HepG2 (cell line): ENCODE results near the gene FBXL20. TPM values are rescaled to one million over a fixed set of nuclear protein-coding genes. Genes with fewer than 3 reads are reported as not detected.
A peak's percentile ranks its signal among the peaks of the same experiment; 100 is the strongest.

Experiments
- ATF2 ChIP-seq: sonication (generic); formaldehyde crosslinking; IDR thresholded peaks from 2 replicates; pipeline ENCODE4 v1.4.0; 2020; ENCODE audit warnings: missing genetic modification reagents
- CCAR2 ChIP-seq: fragments of 200-400 bp; formaldehyde crosslinking; optimal IDR thresholded peaks from 2 replicates; pipeline ENCODE3; 2018; ENCODE audit warnings: low read depth, mild to moderate bottlenecking, low read length, moderate library complexity
- JDP2 ChIP-seq: sonication (generic); formaldehyde crosslinking; IDR thresholded peaks from 2 replicates; pipeline ENCODE4 v1.8.1; 2022; ENCODE audit warnings: missing genetic modification reagents, borderline replicate concordance
- KLF11 ChIP-seq: IDR thresholded peaks from 2 replicates; pipeline ENCODE4 v1.6.1; 2016; ENCODE audit warnings: missing compliant biosample characterization
- NBN ChIP-seq: fragments of 450-650 bp; conservative IDR thresholded peaks from 2 replicates; pipeline ENCODE4 v1.6.1; 2017
- RBM22 ChIP-seq: fragments of 200-400 bp; formaldehyde crosslinking; optimal IDR thresholded peaks from 2 replicates; pipeline ENCODE3; 2017; ENCODE audit warnings: mild to moderate bottlenecking, low read length, moderate library complexity
- SMAD3 ChIP-seq: sonication (generic); formaldehyde crosslinking; IDR thresholded peaks from 2 replicates; pipeline ENCODE4 v1.4.0; 2020; ENCODE audit warnings: missing genetic modification reagents
- SP5 ChIP-seq: IDR thresholded peaks from 2 replicates; pipeline ENCODE4 v1.6.1; 2016; ENCODE audit warnings: low read depth, borderline replicate concordance
- SYNCRIP ChIP-seq: fragments of 200-400 bp; formaldehyde crosslinking; IDR thresholded peaks from 2 replicates; pipeline ENCODE4 v1.6.1; 2018; ENCODE audit warnings: mild to moderate bottlenecking, low read depth, low read length; ENCODE audit not compliant: insufficient read depth
- TARDBP ChIP-seq: sonication (generic); formaldehyde crosslinking; IDR thresholded peaks from 2 replicates; pipeline ENCODE4 v1.8.0; 2022; ENCODE audit warnings: mild to moderate bottlenecking, missing genetic modification reagents
- ZBTB14 ChIP-seq: sonication (generic); formaldehyde crosslinking; IDR thresholded peaks from 2 replicates; pipeline ENCODE4 v1.4.0; 2020; ENCODE audit warnings: missing genetic modification reagents
- ZNF205 ChIP-seq: IDR thresholded peaks from 2 replicates; pipeline ENCODE4 v1.6.1; 2018; ENCODE audit warnings: missing biosample characterization, missing genetic modification reagents
- ZNF460 ChIP-seq: sonication (generic); formaldehyde crosslinking; IDR thresholded peaks from 2 replicates; pipeline ENCODE4 v1.5.1; 2020; ENCODE audit warnings: missing genetic modification reagents, mild to moderate bottlenecking, borderline replicate concordance
- ZNF562 ChIP-seq: sonication (generic); formaldehyde crosslinking; IDR thresholded peaks from 2 replicates; pipeline ENCODE4 v1.8.0; 2022; ENCODE audit warnings: missing genetic modification reagents, borderline replicate concordance
- ZNF570 ChIP-seq: sonication (generic); formaldehyde crosslinking; IDR thresholded peaks from 2 replicates; pipeline ENCODE4 v1.4.0; 2020; ENCODE audit warnings: mild to moderate bottlenecking, missing genetic modification reagents, borderline replicate concordance
- ZUFSP ChIP-seq: sonication (generic); formaldehyde crosslinking; IDR thresholded peaks from 2 replicates; pipeline ENCODE4 v1.9.0; 2021; ENCODE audit warnings: missing genetic modification reagents, mild to moderate bottlenecking, borderline replicate concordance
- polyA plus RNA-seq, 8 experiments: library from polyadenylated mRNA; depleted of rRNA in 3 of 8; stranded (reverse) in 7 of 8; unstranded in 1 of 8; fragments of >200 nt; fragmentation: Illumina TruSeq in 4 of 8; extraction: Trizol in 4 of 8; gene quantifications; 2 replicates each; pipeline versions ENCODE4 v1.2.1 to v1.2.3, GENCODE V29; 2011 to 2016; ENCODE audit warnings: low read depth in 4 of 8, missing spikeins in 1 of 8, mixed read lengths in 1 of 8; ENCODE audit not compliant: insufficient read depth in 1 of 8
- total RNA-seq, 5 experiments: library from RNA; depleted of rRNA; stranded (reverse); fragments of >200 nt; fragmentation: Illumina TruSeq; extraction: Trizol; gene quantifications; 2 replicates each; pipeline ENCODE4 v1.2.3, GENCODE V29; 2016; ENCODE audit warnings: low read depth in 1 of 5
- TF ChIP-seq, protein P1 (sequence below): sonication (generic); formaldehyde crosslinking; IDR thresholded peaks from 2 replicates; pipeline ENCODE4 v1.8.0; 2022; ENCODE audit warnings: mild to moderate bottlenecking, missing genetic modification reagents, borderline replicate concordance
- TF ChIP-seq, protein P2 (sequence below): sonication (generic); formaldehyde crosslinking; IDR thresholded peaks from 2 replicates; pipeline ENCODE4 v1.4.0; 2020; ENCODE audit warnings: mild to moderate bottlenecking, missing genetic modification reagents, borderline replicate concordance

The FBXL20 gene
- total and polyA plus RNA-seq, 2 of the 13 experiments (the other 11 are each of a cell fraction or from before 2014, with no cell fraction given) = 10.2 to 10.3 TPM

DNA sequence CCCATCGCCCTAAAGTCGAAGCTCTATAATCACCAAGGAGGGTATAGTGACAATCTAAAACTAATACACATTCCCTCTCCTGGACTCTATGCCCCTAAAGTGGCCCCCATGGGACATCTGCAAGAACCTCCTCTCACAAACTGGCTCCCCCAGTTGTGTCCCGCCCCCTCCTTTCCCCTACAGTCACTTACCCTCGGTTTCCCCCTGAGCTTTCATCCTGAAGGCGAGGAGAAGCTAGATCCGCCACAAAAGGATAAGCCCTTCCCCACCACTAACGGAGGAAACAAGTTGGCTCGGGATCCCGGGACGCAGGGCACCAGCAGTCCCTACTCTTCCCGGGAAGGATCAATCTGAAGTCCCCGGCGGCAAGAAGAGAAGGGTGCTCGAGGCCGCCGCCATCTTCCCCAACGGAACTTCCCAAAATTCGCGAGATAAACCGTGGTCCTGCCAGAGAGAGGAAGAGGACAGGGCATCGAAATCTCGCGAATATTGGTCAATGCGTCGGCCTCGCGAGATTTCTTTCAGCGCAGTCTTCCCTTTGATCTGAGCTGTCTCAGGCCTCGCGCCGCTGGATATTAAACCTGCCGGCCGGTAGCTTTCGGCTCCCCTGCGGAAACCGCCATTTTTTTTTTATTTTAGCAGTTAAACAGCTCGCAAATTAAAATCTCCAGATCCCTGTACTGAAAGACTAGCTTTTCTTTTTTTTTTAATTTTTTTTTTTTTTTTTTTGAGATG lies 49.6 kb upstream of the FBXL20 start, which contains the start of gene MED1 (continued):
- TF ChIP-seq ZNF570 (CRISPR knock-in tag) = no peak
- TF ChIP-seq, protein P1, sequence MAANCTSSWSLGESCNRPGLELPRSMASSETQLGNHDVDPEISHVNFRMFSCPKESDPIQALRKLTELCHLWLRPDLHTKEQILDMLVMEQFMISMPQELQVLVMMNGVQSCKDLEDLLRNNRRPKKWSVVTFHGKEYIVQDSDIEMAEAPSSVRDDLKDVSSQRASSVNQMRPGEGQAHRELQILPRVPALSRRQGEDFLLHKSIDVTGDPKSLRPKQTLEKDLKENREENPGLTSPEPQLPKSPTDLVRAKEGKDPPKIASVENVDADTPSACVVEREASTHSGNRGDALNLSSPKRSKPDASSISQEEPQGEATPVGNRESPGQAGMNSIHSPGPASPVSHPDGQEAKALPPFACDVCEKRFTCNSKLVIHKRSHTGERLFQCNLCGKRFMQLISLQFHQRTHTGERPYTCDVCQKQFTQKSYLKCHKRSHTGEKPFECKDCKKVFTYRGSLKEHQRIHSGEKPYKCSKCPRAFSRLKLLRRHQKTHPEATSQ (CRISPR knock-in tag) = no peak; the same call in 1 of the 2 replicates
- TF ChIP-seq ZNF460 (CRISPR knock-in tag) = no peak
- TF ChIP-seq SYNCRIP = no peak
- TF ChIP-seq KLF11 = no peak
- TF ChIP-seq SP5 (CRISPR knock-in tag) = no peak; the same call in 1 of the 2 replicates
- peak; percentile 31; the same call in 1 of the 2 replicates for TF ChIP-seq ZNF205 (CRISPR knock-in tag)
- no peak for TF ChIP-seq ZBTB14 (CRISPR knock-in tag)
- TF ChIP-seq NBN = no peak
- TF ChIP-seq ATF2 = peak; percentile 60; the same call in 1 of the 2 replicates
- TF ChIP-seq JDP2 = no peak
- no peak for TF ChIP-seq ZUFSP (CRISPR knock-in tag)
- TF ChIP-seq RBM22 = no peak
- TF ChIP-seq TARDBP (CRISPR knock-in tag) = no peak
- TF ChIP-seq CCAR2 = no peak
- TF ChIP-seq SMAD3 (CRISPR knock-in tag) = no peak; the same call in 1 of the 2 replicates
- TF ChIP-seq ZNF562 (CRISPR knock-in tag) = no peak
- TF ChIP-seq, protein P2, sequence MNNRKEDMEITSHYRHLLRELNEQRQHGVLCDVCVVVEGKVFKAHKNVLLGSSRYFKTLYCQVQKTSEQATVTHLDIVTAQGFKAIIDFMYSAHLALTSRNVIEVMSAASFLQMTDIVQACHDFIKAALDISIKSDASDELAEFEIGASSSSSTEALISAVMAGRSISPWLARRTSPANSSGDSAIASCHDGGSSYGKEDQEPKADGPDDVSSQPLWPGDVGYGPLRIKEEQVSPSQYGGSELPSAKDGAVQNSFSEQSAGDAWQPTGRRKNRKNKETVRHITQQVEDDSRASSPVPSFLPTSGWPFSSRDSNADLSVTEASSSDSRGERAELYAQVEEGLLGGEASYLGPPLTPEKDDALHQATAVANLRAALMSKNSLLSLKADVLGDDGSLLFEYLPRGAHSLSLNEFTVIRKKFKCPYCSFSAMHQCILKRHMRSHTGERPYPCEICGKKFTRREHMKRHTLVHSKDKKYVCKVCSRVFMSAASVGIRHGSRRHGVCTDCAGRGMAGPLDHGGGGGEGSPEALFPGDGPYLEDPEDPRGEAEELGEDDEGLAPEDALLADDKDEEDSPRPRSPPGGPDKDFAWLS (CRISPR knock-in tag) = no peak
